Liver (tissue), 3 donors: ENCODE results near the gene SKOR1.

Source experiments
- FOXA1 ChIP-seq: IDR thresholded peaks from 2 replicates; pipeline ENCODE4 v1.6.1; 2016; ENCODE audit warnings: antibody characterized with exemption
- HNF4G ChIP-seq: IDR thresholded peaks from 2 replicates; pipeline ENCODE4 v1.6.1; 2016; ENCODE audit warnings: antibody characterized with exemption
- SP1 ChIP-seq: IDR thresholded peaks from 2 replicates; pipeline ENCODE4 v1.6.1; 2018; ENCODE audit warnings: antibody characterized with exemption, mild to moderate bottlenecking
- TAF1 ChIP-seq: conservative IDR thresholded peaks from 2 replicates; pipeline ENCODE4 v1.6.1; 2016; ENCODE audit warnings: antibody characterized with exemption, mild to moderate bottlenecking
- TF ChIP-seq, protein P1 (sequence below): fragments of 150-350 bp; IDR thresholded peaks from 2 replicates; pipeline ENCODE4 v1.5.1; 2017; ENCODE audit warnings: improper control_type of control experiment, low read depth, low read length; ENCODE audit not compliant: missing input control
- TF ChIP-seq, protein P2 (sequence below): IDR thresholded peaks from 2 replicates; pipeline ENCODE4 v1.6.1; 2016; ENCODE audit warnings: antibody characterized with exemption, mild to moderate bottlenecking
- TF ChIP-seq, protein P3 (sequence below): IDR thresholded peaks from 2 replicates; pipeline ENCODE4 v1.6.1; 2016; ENCODE audit warnings: antibody characterized with exemption
- donor health status: healthy.
- donor health status: healthy.

DNA sequence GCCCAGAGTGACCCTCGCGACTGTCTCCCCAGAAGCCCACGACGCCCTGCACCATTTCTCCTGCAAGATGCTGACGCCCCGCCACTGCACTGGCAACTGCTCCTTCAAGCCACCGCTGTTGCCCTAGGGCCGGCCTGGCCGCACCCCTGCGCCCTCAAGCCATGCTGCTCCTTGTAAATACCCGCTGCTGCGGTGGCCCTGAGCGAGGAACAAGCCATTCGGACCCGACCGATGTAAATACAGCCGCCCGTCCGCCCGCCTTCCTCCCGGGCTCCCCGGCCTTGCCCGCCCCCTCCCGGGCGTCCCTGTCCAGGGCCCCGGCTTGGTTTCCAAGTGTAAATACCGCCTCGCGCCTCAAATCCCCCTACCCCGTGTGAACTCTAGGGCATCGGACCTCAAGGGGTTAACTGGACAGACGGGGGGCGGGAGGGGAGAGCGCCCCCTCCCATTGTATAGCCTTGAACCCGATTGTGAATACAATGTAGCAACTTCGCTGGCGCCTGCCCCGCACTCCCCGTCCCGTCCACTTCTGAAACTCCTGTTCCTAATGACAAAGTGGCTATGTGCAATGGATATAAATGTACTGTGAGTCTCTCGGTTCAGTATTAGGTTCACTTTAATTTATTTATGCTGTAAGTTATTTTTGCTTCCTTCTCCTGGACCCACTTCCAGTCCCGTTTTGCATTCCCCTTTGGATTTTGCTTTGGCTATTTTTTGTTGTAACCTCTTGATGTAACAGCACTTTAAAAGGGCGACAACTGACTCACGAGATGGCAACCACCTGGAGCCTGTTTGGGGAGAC, 8.6 kb downstream of the SKOR1 start:
- TF ChIP-seq, protein P1, sequence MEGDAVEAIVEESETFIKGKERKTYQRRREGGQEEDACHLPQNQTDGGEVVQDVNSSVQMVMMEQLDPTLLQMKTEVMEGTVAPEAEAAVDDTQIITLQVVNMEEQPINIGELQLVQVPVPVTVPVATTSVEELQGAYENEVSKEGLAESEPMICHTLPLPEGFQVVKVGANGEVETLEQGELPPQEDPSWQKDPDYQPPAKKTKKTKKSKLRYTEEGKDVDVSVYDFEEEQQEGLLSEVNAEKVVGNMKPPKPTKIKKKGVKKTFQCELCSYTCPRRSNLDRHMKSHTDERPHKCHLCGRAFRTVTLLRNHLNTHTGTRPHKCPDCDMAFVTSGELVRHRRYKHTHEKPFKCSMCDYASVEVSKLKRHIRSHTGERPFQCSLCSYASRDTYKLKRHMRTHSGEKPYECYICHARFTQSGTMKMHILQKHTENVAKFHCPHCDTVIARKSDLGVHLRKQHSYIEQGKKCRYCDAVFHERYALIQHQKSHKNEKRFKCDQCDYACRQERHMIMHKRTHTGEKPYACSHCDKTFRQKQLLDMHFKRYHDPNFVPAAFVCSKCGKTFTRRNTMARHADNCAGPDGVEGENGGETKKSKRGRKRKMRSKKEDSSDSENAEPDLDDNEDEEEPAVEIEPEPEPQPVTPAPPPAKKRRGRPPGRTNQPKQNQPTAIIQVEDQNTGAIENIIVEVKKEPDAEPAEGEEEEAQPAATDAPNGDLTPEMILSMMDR: peak; percentile 27
- TF ChIP-seq TAF1 (no peak), HNF4G (no peak), FOXA1 (no peak), SP1 (no peak)
- TF ChIP-seq, protein P2, sequence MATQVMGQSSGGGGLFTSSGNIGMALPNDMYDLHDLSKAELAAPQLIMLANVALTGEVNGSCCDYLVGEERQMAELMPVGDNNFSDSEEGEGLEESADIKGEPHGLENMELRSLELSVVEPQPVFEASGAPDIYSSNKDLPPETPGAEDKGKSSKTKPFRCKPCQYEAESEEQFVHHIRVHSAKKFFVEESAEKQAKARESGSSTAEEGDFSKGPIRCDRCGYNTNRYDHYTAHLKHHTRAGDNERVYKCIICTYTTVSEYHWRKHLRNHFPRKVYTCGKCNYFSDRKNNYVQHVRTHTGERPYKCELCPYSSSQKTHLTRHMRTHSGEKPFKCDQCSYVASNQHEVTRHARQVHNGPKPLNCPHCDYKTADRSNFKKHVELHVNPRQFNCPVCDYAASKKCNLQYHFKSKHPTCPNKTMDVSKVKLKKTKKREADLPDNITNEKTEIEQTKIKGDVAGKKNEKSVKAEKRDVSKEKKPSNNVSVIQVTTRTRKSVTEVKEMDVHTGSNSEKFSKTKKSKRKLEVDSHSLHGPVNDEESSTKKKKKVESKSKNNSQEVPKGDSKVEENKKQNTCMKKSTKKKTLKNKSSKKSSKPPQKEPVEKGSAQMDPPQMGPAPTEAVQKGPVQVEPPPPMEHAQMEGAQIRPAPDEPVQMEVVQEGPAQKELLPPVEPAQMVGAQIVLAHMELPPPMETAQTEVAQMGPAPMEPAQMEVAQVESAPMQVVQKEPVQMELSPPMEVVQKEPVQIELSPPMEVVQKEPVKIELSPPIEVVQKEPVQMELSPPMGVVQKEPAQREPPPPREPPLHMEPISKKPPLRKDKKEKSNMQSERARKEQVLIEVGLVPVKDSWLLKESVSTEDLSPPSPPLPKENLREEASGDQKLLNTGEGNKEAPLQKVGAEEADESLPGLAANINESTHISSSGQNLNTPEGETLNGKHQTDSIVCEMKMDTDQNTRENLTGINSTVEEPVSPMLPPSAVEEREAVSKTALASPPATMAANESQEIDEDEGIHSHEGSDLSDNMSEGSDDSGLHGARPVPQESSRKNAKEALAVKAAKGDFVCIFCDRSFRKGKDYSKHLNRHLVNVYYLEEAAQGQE: no peak
- TF ChIP-seq, protein P3, sequence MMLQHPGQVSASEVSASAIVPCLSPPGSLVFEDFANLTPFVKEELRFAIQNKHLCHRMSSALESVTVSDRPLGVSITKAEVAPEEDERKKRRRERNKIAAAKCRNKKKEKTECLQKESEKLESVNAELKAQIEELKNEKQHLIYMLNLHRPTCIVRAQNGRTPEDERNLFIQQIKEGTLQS: no peak
